Small intestine (tissue), 7 donors: Measurements from ENCODE around the gene RP2. TPM values are rescaled to one million over a fixed set of nuclear protein-coding genes. Genes with fewer than 3 reads are reported as not detected.

Experiments
- DNase-seq, 2 donors: peaks; one replicate each; pipeline versions ENCODE4 v3.0.0 to v3.0.0-alpha.2; 2013
- FAIRE-seq: peaks from 2 replicates; lab custom pipeline; 2012; peaks lifted over from hg19 to GRCh38; lab: Jason Lieb, UNC
- H3K27ac ChIP-seq, 3 donors: one replicate each; pipeline ENCODE4 v1.5.1; 2013; ENCODE audit warnings: low read length in 2 of 3, mild to moderate bottlenecking in 2 of 3, control low read depth in 1 of 3, inconsistent platforms in 1 of 3, low read depth in 1 of 3, moderate library complexity in 1 of 3
- H3K27me3 ChIP-seq, 3 donors: one replicate each; pipeline ENCODE4 v1.6.1; 2013; ENCODE audit warnings: low read length in 3 of 3, inconsistent platforms in 1 of 3; ENCODE audit not compliant: control insufficient read depth in 3 of 3, insufficient read depth in 3 of 3
- H3K36me3 ChIP-seq, 3 donors: one replicate each; pipeline ENCODE4 v1.6.1; 2013; ENCODE audit warnings: low read length in 3 of 3, inconsistent platforms in 1 of 3, low read depth in 1 of 3, mild to moderate bottlenecking in 1 of 3, moderate library complexity in 1 of 3; ENCODE audit not compliant: control insufficient read depth in 3 of 3, insufficient read depth in 2 of 3
- H3K4me1 ChIP-seq, 3 donors: one replicate each; pipeline ENCODE4 v1.6.1; 2013; ENCODE audit warnings: low read length in 2 of 3, inconsistent platforms in 1 of 3, low read depth in 1 of 3, mild to moderate bottlenecking in 1 of 3, moderate library complexity in 1 of 3; ENCODE audit not compliant: control insufficient read depth in 3 of 3, insufficient read depth in 2 of 3
- H3K4me3 ChIP-seq, 3 donors: one replicate each; pipeline ENCODE4 v1.5.1; 2013; ENCODE audit warnings: low read length in 3 of 3, control low read depth in 1 of 3, inconsistent platforms in 1 of 3, low read depth in 1 of 3, mild to moderate bottlenecking in 1 of 3, moderate library complexity in 1 of 3
- H3K9me3 ChIP-seq, 2 donors: one replicate each; pipeline ENCODE4 v1.6.1; 2013; ENCODE audit warnings: low read depth in 1 of 2, low read length in 1 of 2; ENCODE audit not compliant: control insufficient read depth in 2 of 2, insufficient read depth in 1 of 2
- WGBS, 3 donors: extraction: QIAGEN DNeasy Blood & Tissue Kit; methylation state at CpG; one replicate each; pipeline ENCODE4 v1.1.7; 2013; 5-methylcytosine and 5-hydroxymethylcytosine counted together
- polyA plus RNA-seq, 4 donors: library from polyadenylated mRNA; stranded (reverse) in 3 of 4; unstranded in 1 of 4; fragments of 200-250 nt in 3 of 4; fragments of 120-200 nt in 1 of 4; gene quantifications; one replicate each; pipeline versions ENCODE4 v1.2.1 to v1.2.3, GENCODE V29; 2013
- donor health status: healthy with polysubstance abuse.
- donor health status: control.
- donor health status: control.
- donor health status: Bipolar disorder and iron deficiency.
- donor health status: healthy.

The RP2 gene
- polyA plus RNA-seq, 4 donors, result 7.7 to 15.9 (median 11.9) TPM

GRCh38 chrX:46882266-46882665 is 45.4 kb downstream of the RP2 start:
- FAIRE-seq (no peak), DNase-seq (no peak)
- Histone ChIP-seq H3K9me3 (no peaks in the 10 kb centered on the region), H3K27ac (no peak overlapping the region), H3K27me3 (no peaks in the 10 kb centered on the region), H3K36me3 (peaks cover 0 to 5% (median 0%) of the 10 kb centered on the region in 3 donors), H3K4me1 (no peaks in the 10 kb centered on the region), H3K4me3 (no peak overlapping the region)
- 56 to 89% (median 81%) methylated on average over 1 of the region's 1 CpG for WGBS, 3 donors

- DNase-seq (no peak), FAIRE-seq (peak; percentile 5)
- Histone ChIP-seq H3K9me3 (no peaks in the 10 kb centered on the region), H3K4me1 (no peaks in the 10 kb centered on the region), H3K27ac (no peak overlapping the region), H3K4me3 (no peak overlapping the region), H3K36me3 (peaks cover 0 to 5% (median 0%) of the 10 kb centered on the region in 3 donors), H3K27me3 (no peaks in the 10 kb centered on the region)
- 80 to 88% (median 82%) methylated on average over 3 of the region's 3 CpGs for WGBS, 3 donors
Measured at GRCh38 chrX:46884799-46885198, 48.0 kb downstream of the RP2 start.

GRCh38 chrX:46898207-46898606 is 61.4 kb downstream of the RP2 start:
- DNase-seq (no peak), FAIRE-seq (no peak)
- Histone ChIP-seq H3K36me3 (no peaks in the 10 kb centered on the region), H3K4me1 (no peaks in the 10 kb centered on the region), H3K27ac (no peak overlapping the region), H3K9me3 (no peaks in the 10 kb centered on the region), H3K27me3 (no peaks in the 10 kb centered on the region), H3K4me3 (no peak overlapping the region)

GRCh38 chrX:46903458-46904242 is 66.8 kb downstream of the RP2 start:
- peak overlapping the region in 1 of 3 donors; percentile 53 for H3K27ac ChIP-seq
- no peaks in the 10 kb centered on the region for H3K4me1 ChIP-seq
- H3K9me3 ChIP-seq, result no peaks in the 10 kb centered on the region
- FAIRE-seq, result no peak
- no peaks in the 10 kb centered on the region for H3K27me3 ChIP-seq
- H3K36me3 ChIP-seq, result no peaks in the 10 kb centered on the region
- H3K4me3 ChIP-seq, result peak overlapping the region in 2 of 3 donors; percentile 29 to 44
- 1 to 7% (median 3%) methylated on average over 9 to 14 of the region's 14 CpGs for WGBS, 3 donors
- DNase-seq, result peak; percentile 77 to 84

- no peaks in the 10 kb centered on the region for H3K4me1 ChIP-seq
- no peak for FAIRE-seq
- DNase-seq, result no peak
- no peak overlapping the region for H3K27ac ChIP-seq
- H3K4me3 ChIP-seq, result no peak overlapping the region
- no peaks in the 10 kb centered on the region for H3K9me3 ChIP-seq
- WGBS, 3 donors, result 62 to 74% (median 63%) methylated on average over 2 of the region's 2 CpGs
- H3K27me3 ChIP-seq, result no peaks in the 10 kb centered on the region
- H3K36me3 ChIP-seq, result no peaks in the 10 kb centered on the region
Measured at GRCh38 chrX:46904626-46905025, 67.8 kb downstream of the RP2 start.

GRCh38 chrX:46910415-46910814 is 73.6 kb downstream of the RP2 start:
- no peaks in the 10 kb centered on the region for H3K36me3 ChIP-seq
- no peaks in the 10 kb centered on the region for H3K9me3 ChIP-seq
- no peak overlapping the region for H3K4me3 ChIP-seq
- DNase-seq (no peak), FAIRE-seq (no peak)
- H3K4me1 ChIP-seq, result peaks cover 0 to 4% (median 0%) of the 10 kb centered on the region in 3 donors
- WGBS, 3 donors, result 85 to 90% (median 89%) methylated on average over 3 of the region's 3 CpGs
- peaks cover 0 to 3% (median 0%) of the 10 kb centered on the region in 3 donors for H3K27me3 ChIP-seq
- H3K27ac ChIP-seq, result no peak overlapping the region

- 1 to 40% (median 16%) methylated on average over 22 to 53 of the region's 64 CpGs for WGBS, 3 donors
- peak within 1 kb of the TSS in 2 of 3 donors; percentile 44 to 58 for H3K27ac ChIP-seq
- FAIRE-seq, result no peak
Measured at GRCh38 chrX:46912098-46912602, 75.3 kb downstream of the RP2 start, which contains the start of gene JADE3. Gene JADE3, plus strand, starts transcription at chrX:46912421. Its CDS starts 72,474 bp downstream, at chrX:46984895.

GRCh38 chrX:46912603-46913491 is 76.0 kb downstream of the RP2 start:
- Histone ChIP-seq H3K36me3 (no peaks in the 10 kb centered on the region), H3K27ac (peak overlapping the region in 2 of 3 donors; percentile 44 to 58), H3K27me3 (peaks cover 0 to 3% (median 0%) of the 10 kb centered on the region in 3 donors), H3K4me1 (peaks cover 0 to 4% (median 0%) of the 10 kb centered on the region in 3 donors), H3K9me3 (no peaks in the 10 kb centered on the region), H3K4me3 (peak overlapping the region; percentile 53 to 67 (median 64))
- DNase-seq, result peak; percentile 16 to 72
- FAIRE-seq, result no peak
- WGBS, 3 donors, result 0 to 53% (median 7%) methylated on average over 16 to 109 of the region's 109 CpGs

More at GRCh38 chrX:46912098-46912602, 75.3 kb downstream of the RP2 start, which contains the start of gene JADE3:
- Histone ChIP-seq H3K9me3 (no peaks in the 10 kb centered on the region), H3K27me3 (peaks cover 0 to 3% (median 0%) of the 10 kb centered on the region in 3 donors), H3K36me3 (no peaks in the 10 kb centered on the region), H3K4me1 (peaks cover 0 to 4% (median 0%) of the 10 kb centered on the region in 3 donors), H3K4me3 (peak within 1 kb of the TSS; percentile 53 to 67 (median 64))
- peak; percentile 72 to 81 for DNase-seq
